Keratinocyte (primary cell): Measurements from ENCODE around the gene ETV1.

Experiments used
- CTCF ChIP-seq, 3 experiments: IDR thresholded peaks in 1 of 3; conservative IDR thresholded peaks in 1 of 3; optimal IDR thresholded peaks in 1 of 3; 2 replicates in 2 of 3; 3 replicates in 1 of 3; pipeline versions ENCODE3 to v1.5.1; 2011; ENCODE audit warnings: low read length in 3 of 3, mild to moderate bottlenecking in 3 of 3, moderate library complexity in 2 of 3, control low read depth in 1 of 3, inconsistent platforms in 1 of 3; ENCODE audit not compliant: insufficient read depth in 2 of 3; ENCODE audit errors: extremely low read depth in 1 of 3
- EZH2 ChIP-seq: IDR thresholded peaks from one replicate; pipeline ENCODE4 v1.6.1; 2012; ENCODE audit warnings: inconsistent platforms, mild to moderate bottlenecking, low read length, moderate library complexity

GRCh38 chr7:14023342-14023741 is 33.9 kb upstream of the ETV1 start:
- no peak for TF ChIP-seq CTCF (optimal IDR thresholded peaks at IDR 0.05 in 1 of 3, IDR thresholded peaks at IDR 0.05 in 1 of 3, conservative IDR thresholded peaks at IDR 0.05 in 1 of 3; ENCODE audit: extremely low read depth in 1 of 3, insufficient read depth in 2 of 3, low read length in 3 of 3)
- no peak for TF ChIP-seq EZH2
